ENCODE results near the gene SERBP1.
"Not testable (repeated sequence)": the region's sequence is repeated elsewhere in the genome, so short reads cannot be mapped to it uniquely, and the experiment has no call there.

The SERBP1 gene

GRCh38 chr1:67459068-67459467, 28.9 kb upstream of the SERBP1 start:
- TF ChIP-seq ZFX (IDR thresholded peaks at IDR 0.05; ENCODE audit: borderline replicate concordance) (no peak), CTCF (IDR thresholded peaks at IDR 0.05) (no peak)
- no peak overlapping the region for H3K27ac ChIP-seq

- no peak for TF ChIP-seq ZFX (IDR thresholded peaks at IDR 0.05; ENCODE audit: borderline replicate concordance)
- TF ChIP-seq CTCF (IDR thresholded peaks at IDR 0.05): no peak
- no peak overlapping the region for H3K27ac ChIP-seq
Measured at GRCh38 chr1:67458663-67459062, 28.5 kb upstream of the SERBP1 start.

- TF ChIP-seq ZFX (IDR thresholded peaks at IDR 0.05; ENCODE audit: borderline replicate concordance): no peak
- TF ChIP-seq CTCF (IDR thresholded peaks at IDR 0.05): no peak
- H3K27ac ChIP-seq: no peak overlapping the region
Measured at GRCh38 chr1:67457247-67457646, 27.0 kb upstream of the SERBP1 start.

- TF ChIP-seq ZFX (IDR thresholded peaks at IDR 0.05; ENCODE audit: borderline replicate concordance) (no peak), CTCF (IDR thresholded peaks at IDR 0.05) (no peak)
- no peak overlapping the region for H3K27ac ChIP-seq
Measured at GRCh38 chr1:67451815-67452214, 21.6 kb upstream of the SERBP1 start.

GRCh38 chr1:67451356-67451755, 21.2 kb upstream of the SERBP1 start:
- TF ChIP-seq CTCF (IDR thresholded peaks at IDR 0.05): no peak
- no peak for TF ChIP-seq ZFX (IDR thresholded peaks at IDR 0.05; ENCODE audit: borderline replicate concordance)
- H3K27ac ChIP-seq: no peak overlapping the region

GRCh38 chr1:67446893-67447292, 16.7 kb upstream of the SERBP1 start:
- no peak for TF ChIP-seq ZFX (IDR thresholded peaks at IDR 0.05; ENCODE audit: borderline replicate concordance)
- no peak for TF ChIP-seq CTCF (IDR thresholded peaks at IDR 0.05)
- H3K27ac ChIP-seq: no peak overlapping the region

GRCh38 chr1:67446014-67446413, 15.8 kb upstream of the SERBP1 start:
- not testable (repeated sequence) for H3K27ac ChIP-seq

GRCh38 chr1:67441739-67442281, 11.6 kb upstream of the SERBP1 start:
- no peak overlapping the region for H3K27ac ChIP-seq
- TF ChIP-seq ZFX (IDR thresholded peaks at IDR 0.05; ENCODE audit: borderline replicate concordance): no peak

All from 22Rv1 (cell line).